ENCODE measurements around the gene PCTP. TPM values are rescaled to one million over a fixed set of nuclear protein-coding genes. Genes with fewer than 3 reads are reported as not detected.

The PCTP gene
- total RNA-seq, 1 donor from 2014 or later, result 25.2 TPM

- DNase-seq (ENCODE audit: low read depth in 2 of 2), result no peak
Measured at GRCh38 chr17:55727275-55727674, 23.6 kb upstream of the PCTP start.

DNA sequence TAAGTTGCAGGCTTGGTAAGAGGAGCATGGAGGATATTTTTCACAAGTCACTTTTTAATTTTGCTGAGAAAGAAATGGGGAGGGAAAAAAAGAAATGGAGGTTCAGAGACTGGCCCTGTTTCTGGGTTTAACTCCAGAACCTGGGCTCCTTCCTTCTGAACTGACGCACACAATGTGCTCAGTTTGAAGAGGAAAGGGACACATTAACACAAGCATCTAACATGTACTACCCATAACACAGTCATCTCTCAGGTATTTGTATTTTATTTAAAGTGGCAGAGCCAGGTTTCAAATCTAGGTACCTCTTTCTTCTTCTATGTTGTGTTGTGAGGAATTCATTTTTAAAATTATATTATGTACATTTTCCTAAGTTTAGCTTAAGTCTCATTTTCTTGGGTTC, 22.9 kb upstream of the PCTP start:
- DNase-seq (ENCODE audit: low read depth in 2 of 2), result no peak

GRCh38 chr17:55728361-55728760, 22.5 kb upstream of the PCTP start:
- no peak for DNase-seq (ENCODE audit: low read depth in 2 of 2)

DNA sequence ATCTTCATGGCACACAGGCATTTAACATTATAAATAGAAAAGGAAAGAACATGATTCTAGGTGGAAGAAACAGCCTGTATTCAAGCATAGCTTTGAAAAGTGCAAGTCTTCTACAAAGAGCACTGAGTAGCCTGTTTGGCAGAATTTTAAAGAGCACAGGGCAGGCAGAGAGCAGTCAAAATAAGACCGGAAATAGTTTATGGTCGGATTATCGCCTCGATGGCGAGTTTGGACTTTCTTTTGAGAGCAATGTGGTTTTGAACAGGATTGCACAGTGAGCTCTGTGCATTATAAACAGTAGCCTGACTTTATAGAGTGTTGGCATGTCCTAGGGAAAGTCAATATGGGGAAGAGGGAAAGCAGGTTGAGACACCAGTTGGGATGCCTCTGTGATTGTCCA, 22.0 kb upstream of the PCTP start:
- no peak for DNase-seq (ENCODE audit: low read depth in 2 of 2)

DNA sequence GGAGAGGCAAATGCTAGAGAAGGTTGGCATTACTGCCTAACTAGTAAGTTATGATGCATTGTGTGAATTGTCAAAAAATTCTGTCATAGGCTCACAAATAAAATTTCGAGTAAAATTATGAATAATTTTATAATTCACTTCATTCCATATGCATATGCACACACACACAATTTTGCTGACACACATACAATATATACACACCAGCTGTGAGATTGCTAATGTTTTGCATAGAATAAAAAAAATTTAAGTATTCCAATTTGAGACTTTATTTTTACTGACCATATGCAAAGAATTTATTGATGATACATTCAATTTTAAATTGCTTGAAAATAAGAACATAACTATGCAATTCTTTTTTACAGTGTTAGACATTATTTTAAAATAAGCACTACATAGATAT, 21.4 kb upstream of the PCTP start:
- no peak for DNase-seq (ENCODE audit: low read depth in 2 of 2)

- DNase-seq (ENCODE audit: low read depth in 2 of 2), result no peak
Measured at GRCh38 chr17:55730380-55730779, 20.5 kb upstream of the PCTP start.

DNA sequence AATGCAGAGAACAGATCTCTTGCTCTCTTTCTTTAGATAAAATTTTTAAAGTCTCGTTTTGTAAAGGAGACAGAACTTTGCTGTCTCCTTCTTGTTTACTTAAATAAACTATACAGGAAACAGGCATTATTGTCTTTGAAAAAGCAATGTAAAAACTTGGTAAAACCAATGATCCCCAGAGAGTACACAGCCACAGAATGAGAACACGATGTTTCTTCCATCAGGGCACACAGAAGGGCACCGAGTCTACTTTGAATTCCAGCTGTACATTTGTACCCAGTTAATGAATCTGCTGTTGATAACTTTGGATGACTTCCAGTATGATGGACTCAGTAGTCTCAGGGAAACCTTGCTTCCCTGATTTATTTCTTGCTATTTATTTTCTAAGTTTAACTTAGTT, 20.0 kb upstream of the PCTP start:
- no peak for DNase-seq (ENCODE audit: low read depth in 2 of 2)

DNA sequence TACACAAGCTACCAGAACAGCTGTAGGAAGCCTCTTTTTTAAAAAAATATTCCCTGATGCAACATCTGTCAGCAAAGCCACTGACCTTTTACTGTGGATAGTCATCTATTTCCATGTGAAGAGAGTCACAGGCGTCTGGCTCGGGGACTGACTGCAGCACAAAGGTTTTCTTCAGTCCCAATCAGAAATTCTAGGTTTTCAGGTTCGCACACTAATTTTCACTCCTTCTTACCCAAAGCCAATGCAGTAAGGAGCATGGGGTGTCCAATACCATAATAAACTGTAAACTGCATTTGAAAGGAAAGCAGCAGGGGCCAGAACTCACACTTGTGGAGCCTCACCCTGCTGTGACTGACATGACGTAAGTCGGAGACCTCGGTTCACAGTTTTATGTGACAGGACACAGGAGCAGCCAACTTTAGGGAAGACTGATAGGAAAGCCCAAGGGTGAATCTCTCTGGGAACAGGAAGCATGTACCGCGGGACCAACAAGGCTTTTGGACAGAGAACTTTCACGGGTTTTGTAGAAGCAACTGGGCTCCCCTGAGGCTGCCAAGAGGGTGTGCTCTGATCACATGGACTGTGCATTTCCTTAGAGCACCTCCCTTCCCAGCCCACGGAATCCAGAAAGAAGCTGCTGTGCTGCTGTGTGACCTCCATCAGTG, 19.1 kb upstream of the PCTP start:
- DNase-seq (ENCODE audit: low read depth in 2 of 2), result peak; percentile 14 to 65

DNA sequence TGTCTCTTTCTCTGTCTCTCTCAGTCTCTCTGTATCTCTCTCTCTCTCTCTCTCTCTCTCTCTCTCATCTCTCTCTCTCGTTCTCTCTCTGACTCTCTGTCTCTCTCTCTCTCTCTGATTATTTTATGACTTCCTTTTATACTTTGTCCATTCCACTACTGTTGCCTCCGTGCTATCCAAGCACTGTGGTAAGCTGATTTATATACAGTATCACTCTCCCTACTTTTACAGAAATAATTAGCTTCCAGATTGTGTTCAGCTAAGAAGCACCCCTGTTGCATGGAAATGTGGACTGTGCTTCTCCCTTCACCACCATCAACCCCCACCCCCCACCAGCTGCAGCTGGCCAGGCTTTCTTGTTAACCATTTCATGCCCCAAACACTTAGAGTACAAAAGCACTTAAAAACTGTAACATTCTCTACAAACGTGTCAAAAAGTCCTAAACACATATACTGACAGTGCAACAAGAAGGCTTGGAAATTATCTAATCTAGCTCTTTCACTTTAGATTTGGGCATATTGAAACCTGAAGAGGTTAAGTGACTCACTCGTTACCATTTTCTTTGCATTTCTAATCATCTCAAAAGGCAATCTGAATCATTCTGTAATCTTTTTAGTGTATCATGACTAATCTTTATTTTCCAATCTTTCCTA, 16.6 kb upstream of the PCTP start:
- no peak for DNase-seq (ENCODE audit: low read depth in 2 of 2)

- peak; percentile 54 to 66 for DNase-seq (ENCODE audit: low read depth in 2 of 2)
Measured at GRCh38 chr17:55735731-55736405, 15.0 kb upstream of the PCTP start.

DNA sequence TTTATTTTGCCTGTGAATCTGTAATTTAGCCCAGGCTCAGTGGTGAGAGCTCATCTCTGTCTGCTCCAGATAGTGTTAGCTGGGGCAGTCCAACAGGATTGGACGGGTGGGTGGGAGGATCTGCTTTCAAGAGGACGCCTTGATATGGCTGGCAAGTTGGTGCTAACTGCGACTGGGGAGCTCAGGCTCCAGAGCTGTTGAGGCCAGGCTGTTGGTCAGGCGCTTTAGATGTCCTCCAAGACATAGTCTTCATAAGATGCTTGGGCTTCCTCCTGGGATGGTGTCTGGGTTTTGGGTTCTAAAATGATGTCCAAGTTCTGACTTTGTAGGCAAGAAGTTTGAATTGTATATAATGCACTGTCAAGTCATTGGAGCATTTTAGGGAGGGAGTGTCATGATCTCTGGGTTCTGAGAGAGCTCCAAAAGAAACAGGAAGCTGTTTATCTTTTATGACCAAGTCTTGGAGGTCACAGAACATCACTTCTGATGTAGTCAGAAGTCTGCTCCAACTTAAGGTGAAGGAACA, 12.8 kb upstream of the PCTP start:
- DNase-seq (ENCODE audit: low read depth in 2 of 2), result no peak

- DNase-seq (ENCODE audit: low read depth in 2 of 2), result no peak
Measured at GRCh38 chr17:55740511-55741355, 10.1 kb upstream of the PCTP start.

GRCh38 chr17:55741356-55741700, 9.5 kb upstream of the PCTP start:
- DNase-seq (ENCODE audit: low read depth in 2 of 2), result no peak

DNA sequence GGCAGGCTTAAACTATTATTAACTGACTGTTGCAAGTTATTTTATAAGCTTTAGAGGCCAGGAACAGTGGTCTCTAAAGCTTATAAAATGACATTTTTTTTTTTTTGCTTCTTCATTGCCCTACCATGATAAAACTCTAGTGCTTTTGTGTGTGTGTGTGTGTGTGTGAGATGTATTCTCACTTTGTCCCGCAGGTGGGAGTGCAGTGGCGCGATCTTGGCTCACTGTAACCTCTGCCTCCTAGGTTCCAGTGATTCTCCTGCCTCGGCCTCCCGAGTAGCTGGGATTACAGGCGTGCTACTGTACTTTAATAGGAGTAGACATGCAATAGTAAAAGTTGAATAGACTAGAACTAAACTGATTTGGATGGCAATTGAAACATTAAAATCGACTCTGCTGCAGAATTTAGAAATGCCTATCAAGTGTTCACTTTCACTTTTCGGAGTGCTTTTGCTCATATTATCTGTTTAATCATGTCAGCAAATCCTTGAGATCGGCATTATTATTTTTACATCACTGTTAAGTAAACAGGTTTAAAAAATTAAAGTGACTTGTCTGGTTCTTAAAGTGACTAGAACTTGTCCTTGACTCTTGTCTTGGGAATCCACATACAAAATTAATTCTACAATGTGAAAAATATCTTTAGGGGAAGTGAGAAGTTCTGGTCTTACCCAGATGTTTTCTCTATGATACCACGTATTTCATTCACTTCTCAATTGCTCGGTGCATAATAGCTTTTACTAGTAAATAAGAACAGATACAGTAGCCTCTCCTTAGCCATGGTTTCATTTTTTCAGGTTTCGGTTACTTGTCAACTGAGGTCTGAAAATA, 8.4 kb upstream of the PCTP start:
- DNase-seq (ENCODE audit: low read depth in 2 of 2), result no peak

- DNase-seq (ENCODE audit: low read depth in 2 of 2), result peak in 1 of 2 donors; percentile 44
Measured at GRCh38 chr17:55743103-55743679, 7.7 kb upstream of the PCTP start.

- DNase-seq (ENCODE audit: low read depth in 2 of 2), result no peak
Measured at GRCh38 chr17:55745258-55745657, 5.6 kb upstream of the PCTP start.

- no peak for DNase-seq (ENCODE audit: low read depth in 2 of 2)
Measured at GRCh38 chr17:55746466-55746865, 4.4 kb upstream of the PCTP start.

DNA sequence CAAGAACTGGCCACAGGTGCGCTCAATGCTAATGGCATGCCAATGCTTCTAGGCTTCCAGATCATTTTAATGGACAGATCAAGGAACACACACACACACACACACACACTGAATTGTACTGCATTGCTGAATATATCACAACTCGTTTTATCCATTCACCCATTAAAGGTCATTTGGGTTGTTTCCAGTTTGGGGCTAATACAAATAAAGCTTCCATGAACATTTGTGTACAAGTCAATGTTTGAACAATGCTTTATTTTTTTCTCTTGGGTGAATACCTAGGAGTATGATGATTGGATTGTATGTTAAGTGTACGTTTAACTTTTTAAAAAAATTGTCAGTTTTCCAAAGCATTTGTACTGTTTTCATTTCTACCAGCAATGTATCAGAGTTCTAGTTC, 3.6 kb upstream of the PCTP start:
- no peak for DNase-seq (ENCODE audit: low read depth in 2 of 2)

GRCh38 chr17:55748841-55749240, 2.0 kb upstream of the PCTP start:
- no peak for DNase-seq (ENCODE audit: low read depth in 2 of 2)

DNA sequence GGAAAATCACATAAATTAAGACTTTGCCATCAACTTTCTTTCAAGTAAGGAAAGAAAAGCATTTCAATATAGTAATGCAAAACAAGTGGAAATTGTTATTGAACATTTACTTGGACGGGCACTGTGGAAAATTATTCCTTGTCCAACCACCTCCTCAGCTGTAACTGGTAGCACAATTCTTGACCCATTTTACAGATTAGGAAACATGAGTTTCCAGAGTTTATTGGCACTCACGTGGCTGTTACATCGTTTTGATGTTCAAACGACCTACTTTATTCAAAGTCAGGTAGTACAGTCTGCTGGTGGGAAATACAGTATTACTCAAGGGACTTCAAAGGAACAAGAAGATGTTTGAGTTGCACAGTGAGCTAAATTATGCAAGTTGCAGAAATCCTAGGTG, 866 bp upstream of the PCTP start:
- no peak for DNase-seq (ENCODE audit: low read depth in 2 of 2)

Data from lung microvascular endothelial cell (primary cell).